Fibroblast of pulmonary artery (primary cell): Measurements from ENCODE around the gene SERPINE2.

ENCODE experiments used
- DNase-seq: peaks from one replicate; pipeline ENCODE4 v3.0.0-alpha.2; 2010; ENCODE audit warnings: low read depth
- H3K4me3 ChIP-seq: replicated peaks from 2 replicates; pipeline ENCODE4 v1.5.1; 2011; ENCODE audit warnings: low read depth, mild to moderate bottlenecking, control low read depth, low read length, moderate library complexity
- CTCF ChIP-seq: IDR thresholded peaks from 2 replicates; pipeline ENCODE4 v1.5.1; 2011; ENCODE audit warnings: mild to moderate bottlenecking, control low read depth, low read length, inconsistent platforms; ENCODE audit errors: missing control alignments

Gene SERPINE2

GRCh38 chr2:224062481-224063297, 23.6 kb upstream of the SERPINE2 start:
- no peak overlapping the region for H3K4me3 ChIP-seq
- no peak for TF ChIP-seq CTCF
- no peak for DNase-seq

- TF ChIP-seq CTCF = no peak
- no peak overlapping the region for H3K4me3 ChIP-seq
- DNase-seq = no peak
These were observed 21.8 kb upstream of the SERPINE2 start for GRCh38 chr2:224060783-224061482.

GRCh38 chr2:224059178-224059577, 20.1 kb upstream of the SERPINE2 start:
- DNase-seq = no peak
- H3K4me3 ChIP-seq = no peak overlapping the region
- no peak for TF ChIP-seq CTCF

- DNase-seq = no peak
- peak; percentile 2 for TF ChIP-seq CTCF
- no peak overlapping the region for H3K4me3 ChIP-seq
These were observed 19.1 kb upstream of the SERPINE2 start for GRCh38 chr2:224058048-224058775.

GRCh38 chr2:224056889-224057288, 17.8 kb upstream of the SERPINE2 start:
- no peak for DNase-seq
- no peak overlapping the region for H3K4me3 ChIP-seq
- TF ChIP-seq CTCF = no peak

- TF ChIP-seq CTCF = no peak
- DNase-seq = peak; percentile 30
- no peak overlapping the region for H3K4me3 ChIP-seq
These were observed 16.0 kb upstream of the SERPINE2 start for GRCh38 chr2:224055101-224055500.
